Mucosa of descending colon (tissue), 3 donors: ENCODE results near the gene PGAM4. TPM values are rescaled to one million over a fixed set of nuclear protein-coding genes. Genes with fewer than 3 reads are reported as not detected.

Experiments used
- ATAC-seq: fragments of 200-7000 bp; cut with Tn5 transposase; one replicate; pipeline ENCODE4 v1.9.1; 2020; ENCODE audit warnings: mild to moderate bottlenecking, moderate library complexity
- DNase-seq, 3 donors: peaks; one replicate each; pipeline ENCODE4 v3.0.0-alpha.2; 2020
- H3K36me3 ChIP-seq: fragments of 200-600 bp; one replicate; pipeline ENCODE4 v1.8.0; 2021; ENCODE audit warnings: low read depth, mild to moderate bottlenecking
- H3K4me1 ChIP-seq: fragments of 200-600 bp; one replicate; pipeline ENCODE4 v1.8.0; 2021; ENCODE audit warnings: low read depth, mild to moderate bottlenecking
- H3K4me3 ChIP-seq: fragments of 200-600 bp; one replicate; pipeline ENCODE4 v1.8.0; 2021; ENCODE audit warnings: mild to moderate bottlenecking
- H3K9me3 ChIP-seq: fragments of 200-600 bp; one replicate; pipeline ENCODE4 v1.8.0; 2021; ENCODE audit warnings: mild to moderate bottlenecking
- CTCF ChIP-seq: fragments of 200-600 bp; IDR thresholded peaks from one replicate; pipeline ENCODE4 v1.8.0; 2022; ENCODE audit warnings: antibody characterized with exemption, mild to moderate bottlenecking
- intact Hi-C, 2 donors: fragments of 100-400 bp; cut with DNase I in 1 of 2; cut with micrococcal nuclease in 1 of 2; formaldehyde crosslinking; loops; one replicate each; pipeline versions ENCODE4 v1.11.0 to v1.11.1; 2022; cut with DNase I, micrococcal nuclease
- total RNA-seq, 3 donors: library from RNA; stranded (reverse); fragmentation: NEBNext Ultra II Directional in 2 of 3; extraction: Animal tissue kit (Norgen Biotek cat#: 25700) in 2 of 3; gene quantifications; one replicate each; pipeline versions ENCODE4 v1.2.1 to v1.2.4, GENCODE V29; 2021 to 2023
- donor health status: DM: no; HTN: no; CAD: no; lungs with moderate emphysema.
- donor health status: DM: no; HTN: no; CAD: no.
- donor health status: DM: no; HTN: yes; CAD: no.

Gene PGAM4
- total RNA-seq, 3 donors from 2014 or later: not detected

GRCh38 chrX:77967631-77968030 lies 1.8 kb downstream of the PGAM4 start:
- ATAC-seq (no peak), DNase-seq (no peak)
- Histone ChIP-seq H3K9me3 (no peaks in the 10 kb centered on the region), H3K4me1 (no peaks in the 10 kb centered on the region), H3K4me3 (no peak overlapping the region), H3K36me3 (no peaks in the 10 kb centered on the region)
- TF ChIP-seq CTCF: no peak
- intact Hi-C loops: no loop called here

GRCh38 chrX:77966361-77966760 lies 3.1 kb downstream of the PGAM4 start:
- Histone ChIP-seq H3K4me1 (no peaks in the 10 kb centered on the region), H3K4me3 (no peak overlapping the region), H3K36me3 (no peaks in the 10 kb centered on the region), H3K9me3 (no peaks in the 10 kb centered on the region)
- intact Hi-C loops: no loop called here
- DNase-seq (no peak), ATAC-seq (no peak)
- no peak for TF ChIP-seq CTCF

- intact Hi-C loops: no loop called here
- no peak for TF ChIP-seq CTCF
- Histone ChIP-seq H3K9me3 (no peaks in the 10 kb centered on the region), H3K36me3 (no peaks in the 10 kb centered on the region), H3K4me1 (no peaks in the 10 kb centered on the region), H3K4me3 (no peak overlapping the region)
- DNase-seq (no peak), ATAC-seq (no peak)
These were observed 7.2 kb downstream of the PGAM4 start for GRCh38 chrX:77962068-77962902.

GRCh38 chrX:77961063-77961462 lies 8.4 kb downstream of the PGAM4 start:
- no peak for DNase-seq
- H3K9me3 ChIP-seq: no peaks in the 10 kb centered on the region
- no peaks in the 10 kb centered on the region for H3K4me1 ChIP-seq
- no peaks in the 10 kb centered on the region for H3K36me3 ChIP-seq
- no peak for ATAC-seq
- TF ChIP-seq CTCF: no peak
- intact Hi-C loops: no loop called here
- H3K4me3 ChIP-seq: no peak overlapping the region

- intact Hi-C loops: no loop called here
- H3K4me3 ChIP-seq: no peak overlapping the region
- no peak for DNase-seq
- no peaks in the 10 kb centered on the region for H3K4me1 ChIP-seq
- H3K9me3 ChIP-seq: no peaks in the 10 kb centered on the region
- no peak for TF ChIP-seq CTCF
- no peak for ATAC-seq
- no peaks in the 10 kb centered on the region for H3K36me3 ChIP-seq
These were observed 8.9 kb downstream of the PGAM4 start for GRCh38 chrX:77960567-77960966.
